Activated effector memory CD4-positive, alpha-beta T cell treated with anti-CD3 and anti-CD28 coated beads, Interleukin-2, amount 50 U/mL, for 16 hours (primary cell): ENCODE measurements around the gene WFS1.

Experiments used
- DNase-seq: peaks from one replicate; pipeline ENCODE4 v3.0.0-alpha.2; 2020

WFS1 gene

GRCh38 chr4:6327220-6327917, 57.7 kb downstream of the WFS1 start:
- peak; percentile 93 for DNase-seq

GRCh38 chr4:6328526-6328925, 58.9 kb downstream of the WFS1 start:
- no peak for DNase-seq

DNA sequence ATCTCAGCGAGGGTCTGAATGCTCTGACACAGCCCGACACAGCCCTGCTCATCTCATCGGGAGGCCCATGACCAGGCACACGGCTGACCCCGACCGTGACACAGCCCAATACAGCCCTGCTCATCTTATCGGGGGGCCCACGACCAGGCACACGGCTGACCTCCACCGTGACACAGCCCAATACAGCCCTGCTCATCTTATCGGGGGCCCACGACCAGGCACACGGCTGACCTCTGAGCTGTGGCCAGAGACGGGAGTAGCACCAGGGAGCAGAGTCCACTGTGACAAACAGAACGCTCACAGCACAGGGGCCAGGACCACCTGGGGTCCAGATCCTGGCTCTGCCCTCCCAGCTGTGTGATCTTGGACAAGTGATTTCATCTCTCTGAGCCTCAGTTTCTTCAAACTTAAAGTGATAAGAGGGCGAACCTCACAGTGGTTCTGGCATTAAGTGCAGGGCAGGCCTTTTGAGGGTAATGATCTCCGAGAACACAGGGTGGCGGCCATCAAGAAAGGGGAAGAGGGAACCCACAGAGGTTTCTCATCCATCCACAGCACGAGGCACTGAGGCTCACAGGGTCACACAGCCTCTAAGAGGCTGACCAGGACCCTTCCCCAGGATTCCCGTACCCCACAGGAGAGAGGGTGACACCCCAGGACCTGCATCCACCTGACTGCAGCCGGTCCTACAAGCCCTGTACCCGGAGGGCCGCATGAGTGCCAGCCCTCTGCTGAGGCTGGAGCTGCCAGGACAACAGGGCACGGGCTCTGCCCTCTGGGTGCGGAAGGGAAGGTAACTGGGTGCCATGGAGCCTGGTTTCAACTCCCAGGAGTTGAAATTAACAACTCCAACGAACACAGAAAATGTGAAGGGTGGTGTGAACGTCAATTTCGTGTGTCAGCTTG, 60.1 kb downstream of the WFS1 start:
- no peak for DNase-seq

- no peak for DNase-seq
These were observed 60.7 kb downstream of the WFS1 start for GRCh38 chr4:6330384-6330767.

GRCh38 chr4:6331018-6331417, 61.4 kb downstream of the WFS1 start:
- no peak for DNase-seq

DNA sequence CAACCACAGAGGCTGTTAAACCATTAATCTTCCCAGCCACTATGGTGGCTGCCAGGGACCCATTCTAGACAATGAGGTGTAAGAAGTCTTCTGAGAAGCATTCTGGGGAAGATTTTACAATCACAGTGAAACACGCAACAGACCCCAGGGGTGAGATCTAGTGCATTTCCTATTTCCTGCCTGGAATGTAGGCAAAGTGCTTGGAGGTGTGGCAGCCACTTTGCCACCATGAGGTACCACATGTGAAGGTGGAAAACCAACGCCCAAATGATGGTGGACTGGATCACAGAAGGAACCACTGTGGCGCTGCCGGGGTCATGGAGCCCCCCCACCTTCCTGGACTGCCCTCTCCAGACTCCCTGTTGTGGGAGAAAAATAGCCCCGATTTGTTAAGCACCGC, 61.8 kb downstream of the WFS1 start:
- no peak for DNase-seq

- peak; percentile 72 for DNase-seq
These were observed 62.5 kb downstream of the WFS1 start for GRCh38 chr4:6332042-6332668.

GRCh38 chr4:6332669-6333050, 63.0 kb downstream of the WFS1 start:
- no peak for DNase-seq

DNA sequence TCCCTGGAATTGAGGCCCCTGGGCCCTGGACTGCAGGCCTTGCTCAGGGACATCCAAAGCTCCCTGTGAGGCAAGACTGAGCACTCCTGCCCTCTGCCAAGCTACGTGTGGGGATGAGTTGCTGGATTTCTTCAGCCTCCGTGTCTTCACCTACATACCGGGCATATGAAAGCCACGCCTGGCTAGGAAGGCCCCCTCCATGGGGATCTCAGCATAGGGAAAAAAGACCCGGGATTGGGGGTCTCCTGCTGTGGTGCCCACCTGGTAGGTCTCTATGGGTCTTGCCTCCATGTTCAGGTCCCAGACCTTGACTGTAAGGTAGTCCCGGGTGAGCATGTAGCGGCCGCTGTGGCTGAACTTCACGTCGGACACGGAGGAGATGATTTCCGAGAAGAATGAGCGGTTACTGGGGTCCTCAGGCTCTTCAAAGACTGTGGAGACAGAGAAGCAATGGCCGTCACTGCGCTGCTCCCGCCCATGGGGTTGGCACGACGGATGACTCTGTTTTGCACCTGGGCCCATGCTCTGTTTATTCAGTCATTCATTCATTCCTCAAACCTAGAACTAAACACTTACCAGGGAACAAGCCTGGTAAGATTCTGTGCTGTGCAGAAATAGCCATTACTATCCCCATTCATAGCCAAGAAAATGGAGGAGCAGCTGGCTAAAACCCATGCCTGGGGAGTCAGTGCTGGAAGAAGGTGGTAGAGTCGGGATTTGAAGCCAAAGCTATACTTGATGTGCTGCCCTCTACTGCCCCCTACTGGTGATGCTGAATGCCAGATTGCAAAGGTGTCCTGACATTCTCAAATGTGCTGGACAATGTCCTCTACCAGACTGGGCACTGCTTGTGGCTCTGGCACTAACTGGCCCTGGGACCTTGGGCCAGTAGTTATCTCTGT, 63.9 kb downstream of the WFS1 start:
- no peak for DNase-seq

GRCh38 chr4:6334203-6334887, 64.7 kb downstream of the WFS1 start:
- no peak for DNase-seq

DNA sequence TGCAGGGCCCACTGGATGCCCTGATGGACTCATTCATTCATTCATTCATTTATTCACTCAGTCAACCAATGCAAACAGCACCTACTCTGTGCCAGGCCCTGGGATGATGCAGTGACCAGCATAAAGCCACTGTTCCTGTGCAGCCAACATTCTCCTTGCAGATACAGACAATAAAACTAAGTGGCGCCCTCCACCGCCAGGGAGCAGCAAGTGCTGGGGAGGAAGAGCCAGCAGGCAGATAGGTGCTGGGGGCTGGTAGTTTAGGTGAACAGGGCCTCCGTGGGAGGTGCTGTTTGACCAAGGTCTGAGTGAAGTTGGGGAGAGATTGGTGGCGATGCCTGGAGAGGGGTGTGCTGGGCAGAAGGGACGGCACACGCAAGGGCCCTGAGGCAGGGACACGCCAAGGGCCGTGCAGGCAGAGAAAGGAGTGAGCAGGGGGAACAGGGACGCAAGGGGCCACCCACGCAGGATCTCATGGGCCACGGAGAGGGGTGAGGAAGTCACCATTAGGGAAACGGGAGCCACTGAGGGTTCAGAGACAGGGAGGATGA, 65.5 kb downstream of the WFS1 start:
- DNase-seq = no peak

GRCh38 chr4:6336166-6336565, 66.5 kb downstream of the WFS1 start:
- DNase-seq = no peak

DNA sequence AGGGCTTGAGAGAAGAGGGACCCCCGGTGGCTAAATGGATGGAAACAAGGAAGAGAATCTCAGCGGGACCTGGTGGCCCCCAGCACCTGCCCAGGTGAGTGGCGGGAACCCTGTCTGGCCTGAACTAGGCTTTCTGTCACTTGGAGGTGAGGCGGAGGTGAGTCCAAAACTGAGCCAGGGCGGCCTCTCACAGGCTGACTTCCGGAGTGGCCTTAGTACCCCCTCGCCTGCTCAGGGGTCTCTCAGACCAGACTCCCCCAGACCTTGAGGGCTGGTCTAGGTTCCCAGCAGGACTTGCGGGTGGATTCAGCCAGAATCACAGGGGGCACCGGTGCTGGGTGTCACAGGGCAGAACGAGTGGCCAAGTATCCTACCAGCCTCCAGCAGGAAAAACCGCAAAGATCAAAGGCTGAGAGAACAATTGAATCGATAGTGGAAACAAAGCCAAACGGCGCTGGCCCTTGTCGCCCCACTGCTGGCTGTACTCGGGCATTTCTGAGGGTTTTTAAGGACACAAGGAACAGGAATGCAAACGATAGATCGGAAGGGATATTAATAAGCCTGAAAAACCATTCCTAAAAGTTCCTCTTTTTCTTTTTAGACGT, 67.8 kb downstream of the WFS1 start:
- no peak for DNase-seq

DNA sequence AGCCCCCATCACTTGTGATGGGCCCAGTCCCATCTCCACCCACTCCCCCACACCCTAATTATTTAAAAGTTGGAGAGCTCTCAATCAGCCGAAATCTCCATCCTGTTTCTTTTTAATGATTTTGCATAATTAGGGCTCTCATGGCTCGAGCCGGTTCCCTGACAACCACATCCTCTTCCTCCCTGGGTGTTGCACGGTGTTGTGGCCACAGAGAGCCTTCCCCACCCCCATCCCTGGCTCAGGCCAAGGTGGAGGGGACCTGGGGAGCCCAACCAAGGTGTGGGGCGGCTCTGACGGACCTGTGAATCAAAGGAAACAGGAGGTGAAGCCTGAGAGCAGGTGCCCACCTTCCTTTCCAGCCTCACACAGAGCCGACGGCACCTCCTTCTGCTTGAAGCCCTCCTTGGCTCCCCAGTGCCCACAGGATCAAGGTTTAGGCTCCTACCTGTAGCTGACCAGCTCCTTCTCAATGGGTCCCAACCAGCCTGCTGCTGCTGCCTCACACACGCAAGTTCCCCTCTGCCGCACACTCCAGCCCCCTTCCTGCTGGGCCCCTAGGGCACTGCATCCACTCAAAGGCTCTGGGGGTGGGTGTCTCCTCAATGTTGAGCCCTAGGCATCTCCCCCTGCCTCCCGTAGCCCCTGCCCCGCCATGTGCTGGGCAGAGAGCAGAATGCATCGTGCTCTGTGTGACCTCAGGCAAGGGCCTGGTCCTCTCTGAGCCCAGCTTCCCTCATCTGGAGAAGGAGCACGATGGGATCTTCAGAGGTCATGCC, 68.7 kb downstream of the WFS1 start:
- no peak for DNase-seq

GRCh38 chr4:6338951-6339817, 69.5 kb downstream of the WFS1 start:
- no peak for DNase-seq

DNA sequence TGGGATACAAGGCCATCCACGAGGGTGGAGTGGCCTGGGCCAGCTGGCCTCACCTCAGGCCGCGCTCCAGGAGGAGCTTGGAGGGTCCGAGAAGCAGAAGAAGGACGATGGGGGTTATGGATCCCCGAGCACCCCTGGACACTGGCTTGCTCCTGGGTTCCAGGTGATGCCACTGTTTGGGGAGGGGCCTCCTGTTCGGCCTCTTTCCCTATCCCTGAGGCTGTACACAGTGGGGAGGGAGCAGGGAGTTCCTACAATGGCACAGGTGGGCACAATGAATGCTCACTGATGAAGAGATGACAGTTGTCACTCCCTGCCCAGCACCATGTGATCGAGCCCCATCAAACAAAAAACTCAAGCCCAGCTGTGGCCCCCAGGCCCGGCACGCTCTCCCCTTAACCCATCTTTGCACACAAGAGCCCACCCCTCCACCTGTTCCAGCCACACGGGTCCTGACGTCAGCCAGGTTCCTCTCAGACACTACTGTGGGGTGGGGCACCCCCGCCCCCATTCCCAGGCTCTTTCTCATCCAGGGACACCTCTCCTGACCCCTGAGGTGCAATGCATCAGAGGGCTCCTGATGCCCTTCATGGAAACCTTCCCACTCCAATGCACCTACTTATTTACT, 70.3 kb downstream of the WFS1 start:
- no peak for DNase-seq

GRCh38 chr4:6340446-6341015, 70.9 kb downstream of the WFS1 start:
- no peak for DNase-seq

- no peak for DNase-seq
These were observed 72.0 kb downstream of the WFS1 start for GRCh38 chr4:6341696-6342095.
